SU-DHL-6 (cell line): ENCODE results near the gene PARP3.

Experiments
- H2AFZ ChIP-seq: fragments of 200-600 bp; sonication (generic); 2 replicates; pipeline ENCODE4 v1.6.1; 2014; ENCODE audit warnings: low read depth, mild to moderate bottlenecking, moderate library complexity, mixed read lengths, antibody characterized with exemption, low read length; ENCODE audit not compliant: severe bottlenecking
- H3F3A ChIP-seq: fragments of 200-600 bp; shearing (Covaris generic); 2 replicates; pipeline ENCODE4 v1.6.0; 2016; ENCODE audit warnings: antibody characterized with exemption, mild to moderate bottlenecking; ENCODE audit not compliant: insufficient read depth
- H3K27ac ChIP-seq: fragments of 200-600 bp; sonication (generic); 2 replicates; pipeline ENCODE4 v1.5.1; 2016; ENCODE audit warnings: low read depth, mild to moderate bottlenecking, low read length, moderate library complexity, mixed read lengths
- H3K27me3 ChIP-seq: fragments of 200-600 bp; sonication (generic), shearing (Covaris generic); 2 replicates; pipeline ENCODE4 v1.6.0; 2014; ENCODE audit warnings: mild to moderate bottlenecking, low read length
- H3K36me3 ChIP-seq: fragments of 200-600 bp; sonication (generic); 2 replicates; pipeline ENCODE4 v1.6.1; 2014; ENCODE audit warnings: mild to moderate bottlenecking, low read length, mixed read lengths
- H3K4me2 ChIP-seq: fragments of 300-600, 200-600 bp; shearing (Covaris generic), sonication (generic); 2 replicates; pipeline ENCODE4 v1.6.0; 2014; ENCODE audit warnings: low read length, low read depth, mild to moderate bottlenecking; ENCODE audit not compliant: poor library complexity, severe bottlenecking
- H3K4me3 ChIP-seq: fragments of 200-600 bp; sonication (generic); 2 replicates; pipeline ENCODE4 v1.5.1; 2014; ENCODE audit warnings: antibody characterized with exemption, low read length, mild to moderate bottlenecking, mixed read lengths; ENCODE audit not compliant: insufficient read depth, poor library complexity, severe bottlenecking
- H3K79me2 ChIP-seq: fragments of 200-600 bp; sonication (generic); 2 replicates; pipeline ENCODE4 v1.6.1; 2014; ENCODE audit warnings: mild to moderate bottlenecking, low read length, moderate library complexity; ENCODE audit not compliant: insufficient read depth
- H3K9ac ChIP-seq: fragments of 200-600 bp; sonication (generic); 2 replicates; pipeline ENCODE4 v1.7.0; 2014; ENCODE audit warnings: mild to moderate bottlenecking, low read length
- H3K9me2 ChIP-seq: fragments of 200-600 bp; sonication (generic); replicated peaks from 2 replicates; pipeline ENCODE4 v1.6.1; 2014; ENCODE audit warnings: low read length; ENCODE audit not compliant: insufficient read depth
- H3K9me3 ChIP-seq: fragments of 200-600 bp; sonication (generic); 2 replicates; pipeline ENCODE4 v1.6.1; 2014; ENCODE audit warnings: low read length, mixed read lengths; ENCODE audit not compliant: insufficient read depth
- H4K20me1 ChIP-seq: fragments of 200-600 bp; sonication (generic); 2 replicates; pipeline ENCODE4 v1.6.1; 2014; ENCODE audit warnings: low read depth, mild to moderate bottlenecking, antibody characterized with exemption, low read length, moderate library complexity, mixed read lengths
- CTCF ChIP-seq: fragments of 200-600 bp; sonication (generic); IDR thresholded peaks from one replicate; pipeline ENCODE4 v1.5.1; 2017; ENCODE audit warnings: antibody characterized with exemption, mild to moderate bottlenecking, low read length, moderate library complexity; ENCODE audit not compliant: insufficient read depth, poor library complexity, severe bottlenecking
- EZH2phosphoT487 ChIP-seq: fragments of 200-600 bp; sonication (generic), shearing (Covaris generic); conservative IDR thresholded peaks from 2 replicates; pipeline ENCODE4 v1.6.1; 2018; ENCODE audit warnings: mild to moderate bottlenecking, antibody characterized with exemption, low read length, moderate library complexity, mixed read lengths

PARP3 gene

GRCh38 chr3:51946796-51947195 is 4.6 kb downstream of the PARP3 start:
- no peaks in the 10 kb centered on the region for H3K9me2 ChIP-seq
- H3K4me2 ChIP-seq: no peak overlapping the region
- H3K27me3 ChIP-seq: no peaks in the 10 kb centered on the region
- H3K9ac ChIP-seq: no peak overlapping the region
- no peak for TF ChIP-seq CTCF
- TF ChIP-seq EZH2phosphoT487: no peak
- H3K36me3 ChIP-seq: no peaks in the 10 kb centered on the region
- H2AFZ ChIP-seq: no peak overlapping the region
- H3K27ac ChIP-seq: no peak overlapping the region
- no peaks in the 10 kb centered on the region for H3K79me2 ChIP-seq
- H3K9me3 ChIP-seq: no peaks in the 10 kb centered on the region
- no peaks in the 10 kb centered on the region for H3F3A ChIP-seq
- no peaks in the 10 kb centered on the region for H4K20me1 ChIP-seq
- no peak overlapping the region for H3K4me3 ChIP-seq

GRCh38 chr3:51947215-51947900 is 5.2 kb downstream of the PARP3 start:
- no peak overlapping the region for H3K27ac ChIP-seq
- no peak overlapping the region for H3K9ac ChIP-seq
- H3K36me3 ChIP-seq: no peaks in the 10 kb centered on the region
- no peaks in the 10 kb centered on the region for H3K79me2 ChIP-seq
- no peaks in the 10 kb centered on the region for H4K20me1 ChIP-seq
- H3K9me3 ChIP-seq: no peaks in the 10 kb centered on the region
- H3K4me2 ChIP-seq: no peak overlapping the region
- H3K27me3 ChIP-seq: no peaks in the 10 kb centered on the region
- no peak for TF ChIP-seq EZH2phosphoT487
- TF ChIP-seq CTCF: no peak
- H3K4me3 ChIP-seq: no peak overlapping the region
- H3F3A ChIP-seq: no peaks in the 10 kb centered on the region
- no peaks in the 10 kb centered on the region for H3K9me2 ChIP-seq
- no peak overlapping the region for H2AFZ ChIP-seq

- Histone ChIP-seq H3K4me3 (no peak overlapping the region), H3F3A (no peaks in the 10 kb centered on the region), H3K9me2 (no peaks in the 10 kb centered on the region), H3K4me2 (no peak overlapping the region), H4K20me1 (no peaks in the 10 kb centered on the region), H2AFZ (no peak overlapping the region), H3K9ac (no peak overlapping the region), H3K27ac (no peak overlapping the region), H3K79me2 (no peaks in the 10 kb centered on the region), H3K36me3 (no peaks in the 10 kb centered on the region), H3K27me3 (no peaks in the 10 kb centered on the region), H3K9me3 (no peaks in the 10 kb centered on the region)
- TF ChIP-seq CTCF (no peak), EZH2phosphoT487 (no peak)
Measured at GRCh38 chr3:51948016-51948580, 5.9 kb downstream of the PARP3 start.
